Stimulated activated CD4-positive, alpha-beta T cell treated with anti-CD3 and anti-CD28 coated beads, TNF-alpha, amount 100 ng/mL, for 24 hours (primary cell): ENCODE measurements around the gene ARAF.

Source experiments
- DNase-seq, 3 experiments: peaks; one replicate each; pipeline ENCODE4 v3.0.0-alpha.2; 2020; ENCODE audit warnings: low read depth in 3 of 3

The ARAF gene

DNA sequence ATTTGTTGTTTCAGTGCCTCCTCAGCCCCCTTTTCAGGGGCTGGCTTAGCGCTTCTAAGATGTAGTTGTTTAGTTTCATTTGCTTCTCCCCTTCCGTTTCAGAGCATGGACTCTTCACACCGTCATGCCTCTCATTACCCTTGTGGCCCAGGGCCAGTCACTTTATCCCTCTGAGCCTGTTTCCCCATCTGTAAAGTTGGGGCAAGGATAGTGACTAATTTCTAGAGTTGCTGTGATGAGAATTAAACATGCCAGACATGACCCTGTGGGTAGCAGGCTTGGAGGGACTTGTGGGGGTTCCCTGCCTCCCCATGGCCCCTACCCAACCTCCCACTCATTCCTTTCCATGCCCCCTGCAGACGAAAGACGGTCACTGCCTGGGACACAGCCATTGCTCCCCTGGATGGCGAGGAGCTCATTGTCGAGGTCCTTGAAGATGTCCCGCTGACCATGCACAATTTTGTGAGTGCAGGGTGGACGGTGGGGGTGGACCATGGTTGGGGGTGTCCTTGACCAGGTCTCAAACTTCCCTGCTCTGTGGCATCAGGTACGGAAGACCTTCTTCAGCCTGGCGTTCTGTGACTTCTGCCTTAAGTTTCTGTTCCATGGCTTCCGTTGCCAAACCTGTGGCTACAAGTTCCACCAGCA lies 3.6 kb downstream of the ARAF start:
- DNase-seq: no peak

GRCh38 chrX:47566841-47567240 lies 5.8 kb downstream of the ARAF start:
- no peak for DNase-seq

- DNase-seq: no peak
These were observed 7.8 kb downstream of the ARAF start for GRCh38 chrX:47568656-47569295.

DNA sequence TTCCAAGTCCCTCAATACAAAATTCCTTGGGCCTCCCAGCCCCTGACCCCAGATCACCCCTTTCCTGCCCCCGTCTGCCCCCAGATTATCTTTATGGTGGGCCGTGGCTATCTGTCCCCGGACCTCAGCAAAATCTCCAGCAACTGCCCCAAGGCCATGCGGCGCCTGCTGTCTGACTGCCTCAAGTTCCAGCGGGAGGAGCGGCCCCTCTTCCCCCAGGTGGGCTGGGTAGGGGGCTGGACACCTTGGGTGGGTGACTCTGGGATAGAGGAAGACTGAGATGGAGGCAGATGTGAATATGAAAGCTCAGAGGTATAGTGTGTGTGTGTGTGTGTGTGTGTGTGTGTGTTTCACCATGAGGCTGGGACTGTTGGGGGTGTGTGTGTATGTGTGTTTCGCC lies 9.8 kb downstream of the ARAF start:
- no peak for DNase-seq

DNA sequence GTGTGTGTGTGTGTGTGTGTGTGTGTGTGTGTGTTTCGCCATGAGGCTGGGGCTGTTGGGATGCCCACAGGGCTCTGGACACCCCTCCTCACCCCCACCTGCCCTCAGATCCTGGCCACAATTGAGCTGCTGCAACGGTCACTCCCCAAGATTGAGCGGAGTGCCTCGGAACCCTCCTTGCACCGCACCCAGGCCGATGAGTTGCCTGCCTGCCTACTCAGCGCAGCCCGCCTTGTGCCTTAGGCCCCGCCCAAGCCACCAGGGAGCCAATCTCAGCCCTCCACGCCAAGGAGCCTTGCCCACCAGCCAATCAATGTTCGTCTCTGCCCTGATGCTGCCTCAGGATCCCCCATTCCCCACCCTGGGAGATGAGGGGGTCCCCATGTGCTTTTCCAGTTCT lies 10.2 kb downstream of the ARAF start:
- no peak for DNase-seq

GRCh38 chrX:47571896-47572295 lies 10.9 kb downstream of the ARAF start:
- no peak for DNase-seq

GRCh38 chrX:47572773-47573340 lies 11.9 kb downstream of the ARAF start:
- no peak for DNase-seq

DNA sequence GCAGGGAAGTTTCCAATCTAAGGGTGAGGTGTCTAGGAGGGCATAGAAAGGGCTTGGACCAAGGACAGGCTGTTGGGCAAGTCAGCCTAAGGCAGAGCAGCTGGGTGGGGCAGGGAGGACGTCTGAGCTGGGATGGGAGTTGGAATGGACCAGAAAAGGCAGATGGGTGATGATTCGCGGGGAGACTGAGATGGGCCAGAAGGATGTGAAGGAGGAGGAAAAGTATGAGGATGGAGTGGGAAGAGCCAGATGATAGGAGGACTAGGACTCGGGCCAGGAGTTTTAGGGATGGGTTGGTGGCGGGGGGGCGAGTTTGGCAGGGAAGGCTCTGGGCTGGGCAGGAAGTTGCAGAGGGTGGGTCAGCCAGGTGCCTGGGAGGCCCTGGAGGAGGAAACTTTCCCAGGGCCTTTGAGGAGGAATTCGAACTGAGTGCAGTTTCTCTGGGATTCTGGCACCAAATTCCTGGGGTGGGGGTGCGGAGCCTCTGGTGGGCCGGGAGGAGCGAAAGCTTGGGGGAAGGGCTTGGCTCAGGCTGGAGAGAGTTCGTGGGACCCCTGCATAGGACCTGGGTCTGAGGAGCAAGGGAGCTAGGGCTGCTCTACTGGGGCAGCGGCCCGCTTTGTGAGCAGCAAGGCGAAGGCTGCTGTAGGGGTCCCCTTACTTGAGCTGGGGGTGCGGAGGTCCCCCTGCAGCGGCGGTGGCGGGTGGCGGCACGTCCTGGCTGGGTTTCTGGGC lies 12.5 kb downstream of the ARAF start:
- no peak for DNase-seq

- no peak for DNase-seq
These were observed 13.1 kb downstream of the ARAF start for GRCh38 chrX:47574076-47574546.

- no peak for DNase-seq
These were observed 13.7 kb downstream of the ARAF start for GRCh38 chrX:47574547-47575301.

- DNase-seq: no peak
These were observed 15.3 kb downstream of the ARAF start for GRCh38 chrX:47576021-47576898.

- DNase-seq: no peak
These were observed 16.4 kb downstream of the ARAF start for GRCh38 chrX:47577424-47577823.

- no peak for DNase-seq
These were observed 16.9 kb downstream of the ARAF start for GRCh38 chrX:47577901-47578300.

DNA sequence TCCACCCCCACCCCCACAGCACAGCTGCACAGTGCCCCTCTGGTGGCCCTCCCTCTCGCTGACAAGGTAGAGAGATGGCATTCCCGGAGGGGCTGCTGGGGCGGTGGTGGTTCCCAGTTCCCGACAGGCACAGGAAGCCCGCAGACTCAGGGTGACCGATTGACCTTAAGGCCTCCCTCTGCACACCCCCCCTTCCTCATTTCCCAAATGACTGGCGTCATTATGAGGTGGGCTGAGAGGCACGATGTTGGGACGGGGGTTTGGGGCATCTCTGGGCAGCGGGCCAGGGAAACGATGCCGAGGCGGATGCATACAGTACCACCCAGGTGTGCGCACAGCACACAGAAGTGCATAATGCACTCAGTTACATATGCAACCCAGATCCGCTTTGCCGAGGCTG lies 17.7 kb downstream of the ARAF start:
- no peak for DNase-seq

DNA sequence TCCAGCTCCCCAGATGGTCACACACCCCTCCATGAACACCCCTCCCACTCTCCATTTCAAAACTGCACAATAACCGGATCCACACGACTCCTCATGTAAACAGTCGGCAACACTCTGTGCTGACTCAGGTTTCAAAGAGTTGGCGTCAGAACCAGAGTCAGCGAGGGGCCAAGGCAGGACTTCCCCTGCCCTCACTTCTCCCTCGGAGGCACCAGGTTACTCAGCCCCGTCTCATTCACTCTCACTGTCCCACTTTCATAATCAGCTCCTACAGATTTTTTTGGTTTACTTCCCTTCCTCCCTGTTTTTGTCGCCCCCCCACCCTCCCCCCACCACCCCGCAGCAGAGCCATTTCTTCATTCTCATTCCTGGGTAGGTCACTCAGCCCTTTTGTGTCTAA lies 18.5 kb downstream of the ARAF start:
- peak in 1 of 3 experiments; percentile 48 for DNase-seq

GRCh38 chrX:47581731-47582647 lies 21.0 kb downstream of the ARAF start, which contains the start of gene TIMP1:
TSS of gene TIMP1 (plus strand) at chrX:47582436. CDS start at chrX:47583416, 980 bp downstream.
- peak; percentile 43 to 82 (median 58) for DNase-seq

GRCh38 chrX:47583240-47583861 lies 22.3 kb downstream of the ARAF start:
- no peak for DNase-seq

DNA sequence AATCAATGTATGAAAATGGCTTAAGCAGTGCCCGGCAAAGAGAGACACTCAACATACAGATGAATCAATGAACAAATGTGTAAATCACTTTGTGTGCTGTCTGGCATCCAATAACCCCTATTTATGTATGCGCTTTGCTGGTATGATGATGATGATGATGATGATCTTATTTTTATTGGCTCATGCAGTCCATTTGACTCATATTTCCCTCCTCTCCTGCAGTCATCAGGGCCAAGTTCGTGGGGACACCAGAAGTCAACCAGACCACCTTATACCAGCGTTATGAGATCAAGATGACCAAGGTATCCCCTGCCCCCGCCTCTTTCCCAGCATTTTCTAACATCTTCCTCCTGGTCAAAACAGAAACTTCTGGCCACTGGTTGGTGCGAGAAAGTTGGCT lies 23.7 kb downstream of the ARAF start:
- DNase-seq: no peak

- DNase-seq: no peak
These were observed 24.3 kb downstream of the ARAF start for GRCh38 chrX:47585273-47585672.
